22Rv1 (cell line): ENCODE data around the gene DNPEP.

Experiments
- CTCF ChIP-seq: fragments of 450-650 bp; IDR thresholded peaks from 2 replicates; pipeline ENCODE4 v1.5.1; 2017; ENCODE audit warnings: mild to moderate bottlenecking
- ZFX ChIP-seq: fragments of 450-650 bp; IDR thresholded peaks from 2 replicates; pipeline ENCODE4 v1.6.1; 2017; ENCODE audit warnings: antibody characterized with exemption, borderline replicate concordance

GRCh38 chr2:219323434-219323833 is 64.3 kb downstream of the DNPEP start:
- no peak for TF ChIP-seq CTCF
- no peak for TF ChIP-seq ZFX
